Measurements from ENCODE around the gene CIPC.

- TF ChIP-seq CTCF (conservative IDR thresholded peaks at IDR 0.05; ENCODE audit: low read depth, low read length) (no peak), EZH2phosphoT487 (IDR thresholded peaks at IDR 0.05; ENCODE audit: borderline replicate concordance, low read length) (no peak)
These were observed 44.1 kb downstream of the CIPC start for GRCh38 chr14:77142005-77142800.
